GM19351 (cell line): ENCODE results near the gene IL4R.

Experiments
- ATAC-seq: cut with Tn5 transposase; IDR thresholded peaks from one replicate; pipeline ENCODE4 v1.9.1; 2021; ENCODE audit warnings: mild to moderate bottlenecking, moderate library complexity; ENCODE audit not compliant: unreplicated experiment

IL4R gene

GRCh38 chr16:27314161-27314723, 468 bp downstream of the IL4R start:
- peak; percentile 33 for ATAC-seq

GRCh38 chr16:27314986-27315332, 1.2 kb downstream of the IL4R start:
- ATAC-seq, result no peak

- ATAC-seq, result no peak
Measured at GRCh38 chr16:27315333-27316037, 1.7 kb downstream of the IL4R start.

GRCh38 chr16:27316038-27316680, 2.4 kb downstream of the IL4R start:
- no peak for ATAC-seq

GRCh38 chr16:27317320-27317719, 3.5 kb downstream of the IL4R start:
- no peak for ATAC-seq

- no peak for ATAC-seq
Measured at GRCh38 chr16:27317738-27318391, 4.1 kb downstream of the IL4R start.

- ATAC-seq, result no peak
Measured at GRCh38 chr16:27318392-27319256, 4.8 kb downstream of the IL4R start.

GRCh38 chr16:27319257-27319965, 5.6 kb downstream of the IL4R start:
- ATAC-seq, result no peak

GRCh38 chr16:27320261-27321012, 6.7 kb downstream of the IL4R start:
- no peak for ATAC-seq

GRCh38 chr16:27321013-27321915, 7.5 kb downstream of the IL4R start:
- ATAC-seq, result no peak

GRCh38 chr16:27322858-27323780, 9.3 kb downstream of the IL4R start:
- ATAC-seq, result no peak

GRCh38 chr16:27323781-27324561, 10.2 kb downstream of the IL4R start:
- no peak for ATAC-seq

GRCh38 chr16:27324851-27325301, 11.1 kb downstream of the IL4R start:
- no peak for ATAC-seq

GRCh38 chr16:27325736-27326135, 12.0 kb downstream of the IL4R start:
- no peak for ATAC-seq

- no peak for ATAC-seq
Measured at GRCh38 chr16:27326251-27326650, 12.5 kb downstream of the IL4R start.

- ATAC-seq, result no peak
Measured at GRCh38 chr16:27326738-27327585, 13.2 kb downstream of the IL4R start.
